Common myeloid progenitor, CD34-positive (primary cell): ENCODE data around the gene MIA3.

ENCODE experiments used
- CTCF ChIA-PET: fragments of 350-600 bp; sonication (Branson Sonifier 250); formaldehyde crosslinking; loops from one replicate; lab custom pipeline; 2021; ENCODE audit warnings: antibody characterized with exemption; lab: Charles Lee
- POLR2A ChIA-PET: fragments of 350-600 bp; sonication (Branson Sonifier 250); formaldehyde crosslinking; loops from one replicate; lab custom pipeline; 2021; ENCODE audit warnings: antibody characterized with exemption; lab: Charles Lee
- DNase-seq, 3 donors: peaks; one replicate each; pipeline versions ENCODE4 v3.0.0 to v3.0.0-alpha.2; 2013
- H3K27ac ChIP-seq, 2 experiments: 1 replicate in 1 of 2; 2 replicates in 1 of 2; pipeline ENCODE4 v1.7.0; 2013; ENCODE audit warnings: inconsistent platforms in 2 of 2, low read length in 2 of 2, mild to moderate bottlenecking in 2 of 2, low read depth in 1 of 2, moderate library complexity in 1 of 2; ENCODE audit not compliant: severe bottlenecking in 2 of 2, insufficient read depth in 1 of 2, poor library complexity in 1 of 2
- H3K27me3 ChIP-seq, 5 experiments: replicated peaks in 2 of 5; 1 replicate in 3 of 5; 2 replicates in 2 of 5; pipeline versions ENCODE4 v1.6.1 to v1.7.0; 2013; ENCODE audit warnings: low read length in 4 of 5, mild to moderate bottlenecking in 2 of 5, moderate library complexity in 2 of 5, inconsistent platforms in 1 of 5; ENCODE audit not compliant: insufficient read depth in 5 of 5, control insufficient read depth in 4 of 5
- H3K36me3 ChIP-seq, 4 experiments: 1 replicate in 2 of 4; 2 replicates in 2 of 4; pipeline versions ENCODE4 v1.6.1 to v1.7.0; 2013; ENCODE audit warnings: low read length in 3 of 4, control low read depth in 1 of 4, mild to moderate bottlenecking in 1 of 4; ENCODE audit not compliant: control insufficient read depth in 4 of 4, insufficient read depth in 4 of 4
- H3K4me1 ChIP-seq, 4 experiments: 1 replicate in 3 of 4; 2 replicates in 1 of 4; pipeline versions ENCODE4 v1.6.1 to v1.7.1; 2013; ENCODE audit warnings: low read length in 3 of 4, mild to moderate bottlenecking in 3 of 4, control low read depth in 1 of 4, inconsistent platforms in 1 of 4, moderate library complexity in 1 of 4; ENCODE audit not compliant: control insufficient read depth in 4 of 4, insufficient read depth in 4 of 4; ENCODE audit errors: control extremely low read depth in 1 of 4
- H3K4me3 ChIP-seq, 7 experiments: 1 replicate in 4 of 7; 2 replicates in 3 of 7; pipeline versions ENCODE4 v1.5.1 to v1.7.0; 2013; ENCODE audit warnings: mild to moderate bottlenecking in 7 of 7, low read length in 6 of 7, moderate library complexity in 6 of 7, inconsistent platforms in 2 of 7, low read depth in 2 of 7, control low read depth in 1 of 7; ENCODE audit not compliant: insufficient read depth in 4 of 7, control insufficient read depth in 1 of 7; ENCODE audit errors: extremely low read depth in 1 of 7
- H3K9me3 ChIP-seq, 5 experiments: 1 replicate in 4 of 5; 2 replicates in 1 of 5; pipeline versions ENCODE4 v1.6.1 to v1.7.1; 2013; ENCODE audit warnings: low read length in 4 of 5, mild to moderate bottlenecking in 2 of 5, inconsistent platforms in 1 of 5, low read depth in 1 of 5, moderate library complexity in 1 of 5; ENCODE audit not compliant: control insufficient read depth in 4 of 5, insufficient read depth in 2 of 5; ENCODE audit errors: control extremely low read depth in 1 of 5
- WGBS: methylation state at CpG from one replicate; pipeline ENCODE4 v1.1.5; 2013; ENCODE audit not compliant: insufficient coverage; 5-methylcytosine and 5-hydroxymethylcytosine counted together

Gene MIA3

GRCh38 chr1:222618880-222619596 is 1.1 kb downstream of the MIA3 start:
- ChIA-PET POLR2A (no interaction called here), CTCF (interaction anchor here (1.2 to 3.2 kb wide), 3 partner anchors 15 to 35 kb away, joined by 3 to 16 read pairs (median 5); partner anchors contain the start of gene TAF1A)
- no peaks in the 10 kb centered on the region for H3K9me3 ChIP-seq
- peak overlapping the region; percentile 70 to 92 (median 82) for H3K4me3 ChIP-seq
- 21% methylated on average over 16 of the region's 20 CpGs for WGBS
- H3K27ac ChIP-seq = peak overlapping the region in 1 of 2 experiments; percentile 63
- DNase-seq = peak in 2 of 3 donors; percentile 13 to 28
- H3K27me3 ChIP-seq = peaks cover 0 to 3% (median 0%) of the 10 kb centered on the region in 5 experiments
- H3K4me1 ChIP-seq = peaks cover 0 to 16% (median 10%) of the 10 kb centered on the region in 4 experiments
- peaks cover 0 to 10% (median 6%) of the 10 kb centered on the region in 4 experiments for H3K36me3 ChIP-seq

GRCh38 chr1:222620566-222620965 is 2.7 kb downstream of the MIA3 start:
- 92% methylated on average over 2 of the region's 2 CpGs for WGBS
- Histone ChIP-seq H3K36me3 (peaks cover 0 to 17% (median 6%) of the 10 kb centered on the region in 4 experiments), H3K4me3 (no peak overlapping the region), H3K27ac (no peak overlapping the region), H3K27me3 (peaks cover 0 to 3% (median 0%) of the 10 kb centered on the region in 5 experiments), H3K4me1 (peaks cover 0 to 16% (median 10%) of the 10 kb centered on the region in 4 experiments), H3K9me3 (no peaks in the 10 kb centered on the region)
- CTCF ChIA-PET = interaction anchor here (0.9 to 3.2 kb wide), 4 partner anchors 14 to 165 kb away, joined by 3 to 16 read pairs (median 6); no protein-coding TSS in a partner anchor
- POLR2A ChIA-PET = no interaction called here
- no peak for DNase-seq

GRCh38 chr1:222622765-222623164 is 4.9 kb downstream of the MIA3 start:
- no CpG with 5 or more reads among the region's 5 CpGs for WGBS
- Histone ChIP-seq H3K27me3 (peaks cover 0 to 3% (median 0%) of the 10 kb centered on the region in 5 experiments), H3K27ac (no peak overlapping the region), H3K4me3 (no peak overlapping the region), H3K9me3 (no peaks in the 10 kb centered on the region), H3K36me3 (peaks cover 4 to 29% (median 15%) of the 10 kb centered on the region in 4 experiments), H3K4me1 (peaks cover 0 to 11% (median 7%) of the 10 kb centered on the region in 4 experiments)
- no peak for DNase-seq
- ChIA-PET CTCF (interaction anchor here (1.0 to 2.8 kb wide), 2 partner anchors 12 to 158 kb away, joined by 3 to 6 read pairs; no protein-coding TSS in a partner anchor), POLR2A (no interaction called here)

DNA sequence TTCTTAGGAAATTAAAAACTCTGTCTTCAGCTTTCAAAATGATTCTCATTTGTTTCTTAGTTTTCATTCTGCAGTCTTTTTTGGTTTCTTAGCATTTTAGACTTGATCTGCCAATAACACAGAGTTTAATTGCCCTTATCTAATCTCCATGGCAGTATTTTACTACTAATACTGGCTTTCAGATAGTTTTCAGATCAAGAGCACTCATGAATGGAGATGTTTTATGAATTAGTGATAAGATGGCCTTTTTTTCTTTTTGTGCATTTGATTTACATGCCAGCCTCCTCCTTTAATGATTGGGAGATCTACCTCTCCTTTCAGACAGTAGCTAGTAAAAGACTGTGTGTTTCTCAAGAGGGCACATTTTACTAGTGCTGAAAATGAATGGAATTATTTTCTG is 5.6 kb downstream of the MIA3 start:
- peaks cover 0 to 3% (median 0%) of the 10 kb centered on the region in 5 experiments for H3K27me3 ChIP-seq
- POLR2A ChIA-PET = no interaction called here
- H3K4me3 ChIP-seq = no peak overlapping the region
- H3K36me3 ChIP-seq = peaks cover 4 to 35% (median 20%) of the 10 kb centered on the region in 4 experiments
- no peak overlapping the region for H3K27ac ChIP-seq
- DNase-seq = no peak
- peaks cover 0 to 11% (median 7%) of the 10 kb centered on the region in 4 experiments for H3K4me1 ChIP-seq
- H3K9me3 ChIP-seq = no peaks in the 10 kb centered on the region
- CTCF ChIA-PET = interaction anchor here (1.0 to 1.3 kb wide), 2 partner anchors 11 to 18 kb away, joined by 3 read pairs; no protein-coding TSS in a partner anchor

- Histone ChIP-seq H3K9me3 (no peaks in the 10 kb centered on the region), H3K4me1 (peaks cover 0 to 3% (median under 1%) of the 10 kb centered on the region in 4 experiments), H3K4me3 (no peak overlapping the region), H3K27me3 (no peaks in the 10 kb centered on the region), H3K27ac (no peak overlapping the region), H3K36me3 (peaks cover 8 to 42% (median 24%) of the 10 kb centered on the region in 4 experiments)
- ChIA-PET POLR2A (interaction anchor here (0.7 kb wide), 1 partner anchor 24 kb away, joined by 8 read pairs; no protein-coding TSS in a partner anchor), CTCF (interaction anchor here (1.3 to 2.5 kb wide), 3 partner anchors 10 to 159 kb away, joined by 3 to 10 read pairs (median 3); no protein-coding TSS in a partner anchor)
- 94% methylated on average over 3 of the region's 7 CpGs for WGBS
- no peak for DNase-seq
These were observed 6.3 kb downstream of the MIA3 start for GRCh38 chr1:222624214-222624613.

- H3K36me3 ChIP-seq = peaks cover 8 to 58% (median 32%) of the 10 kb centered on the region in 4 experiments
- POLR2A ChIA-PET = no interaction called here
- DNase-seq = no peak
These were observed 9.3 kb downstream of the MIA3 start for GRCh38 chr1:222627232-222627631.

More at GRCh38 chr1:222627232-222627631, 9.3 kb downstream of the MIA3 start:
- H3K9me3 ChIP-seq = no peaks in the 10 kb centered on the region
- H3K27me3 ChIP-seq = no peaks in the 10 kb centered on the region
- H3K4me3 ChIP-seq = no peak overlapping the region
- H3K4me1 ChIP-seq = no peaks in the 10 kb centered on the region
- CTCF ChIA-PET = interaction anchor here (1.3 kb wide), 1 partner anchor 15 kb away, joined by 4 read pairs; no protein-coding TSS in a partner anchor
- WGBS = 100% methylated on average over 1 of the region's 6 CpGs
- no peak overlapping the region for H3K27ac ChIP-seq
